Limb (tissue), 2 donors: ENCODE results near the gene SLC24A3.

ENCODE experiments used
- DNase-seq, 2 donors: peaks; one replicate each; pipeline ENCODE4 v3.0.0-alpha.2; 2016; ENCODE audit errors: extremely low spot score in 2 of 2

Gene SLC24A3

GRCh38 chr20:19453410-19453809, 241.0 kb downstream of the SLC24A3 start:
- no peak for DNase-seq

DNA sequence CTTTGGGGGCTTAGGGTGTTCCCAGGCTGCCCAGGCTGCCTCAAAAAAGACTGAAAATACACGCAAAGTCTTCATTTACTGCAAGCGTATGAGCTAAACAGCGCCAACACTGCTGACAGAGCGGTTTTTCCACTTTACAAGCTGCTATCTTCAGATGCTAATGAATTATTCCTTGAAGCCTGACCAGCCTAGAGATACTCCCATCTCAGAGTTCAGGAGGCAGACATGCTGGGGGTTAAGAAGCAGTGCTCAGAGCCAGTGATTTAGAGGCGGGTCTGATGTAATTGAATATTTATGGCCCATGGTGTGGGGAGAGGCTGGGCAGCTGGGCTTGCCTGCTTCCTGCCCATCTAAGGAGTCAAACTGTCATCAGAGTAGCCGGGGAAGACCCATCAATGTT, 241.4 kb downstream of the SLC24A3 start:
- DNase-seq = peak in 1 of 2 donors; percentile 23

DNA sequence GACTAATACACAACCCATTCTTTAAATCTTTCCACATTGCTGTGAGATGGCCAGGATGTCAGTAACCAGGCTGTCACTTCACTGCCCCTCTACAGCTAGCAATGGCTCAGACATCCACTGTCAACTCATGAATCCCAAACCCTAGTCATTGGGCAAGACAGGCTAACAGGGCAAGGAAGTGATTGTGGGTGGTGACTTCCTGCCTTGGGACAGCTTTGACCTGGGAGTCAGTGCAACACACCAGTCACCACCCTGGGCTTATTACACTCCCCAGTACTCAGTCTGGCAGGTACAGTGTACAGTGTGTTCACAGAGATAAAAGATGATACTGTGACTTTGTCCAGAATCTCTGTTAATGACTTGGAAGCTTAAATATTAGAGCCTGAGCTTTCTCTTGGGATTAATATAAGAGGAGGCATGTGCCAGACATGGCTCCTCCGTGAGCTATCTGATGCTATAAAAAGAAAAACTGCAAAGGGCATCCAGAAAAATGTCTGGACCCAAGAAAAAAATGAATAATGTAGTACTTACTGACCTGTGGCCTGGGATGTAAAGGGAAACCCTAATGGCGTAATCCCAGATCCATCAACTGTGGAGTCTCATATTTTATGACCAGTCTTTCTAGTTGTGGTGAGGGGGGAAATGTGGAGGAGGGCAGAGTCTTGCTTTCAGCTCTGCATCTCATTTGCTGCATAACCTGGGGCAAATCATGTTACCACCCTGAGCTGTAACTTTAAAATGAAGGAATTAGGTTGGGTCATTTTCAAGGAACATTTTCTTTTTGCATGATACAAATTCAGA, 244.4 kb downstream of the SLC24A3 start:
- no peak for DNase-seq

DNA sequence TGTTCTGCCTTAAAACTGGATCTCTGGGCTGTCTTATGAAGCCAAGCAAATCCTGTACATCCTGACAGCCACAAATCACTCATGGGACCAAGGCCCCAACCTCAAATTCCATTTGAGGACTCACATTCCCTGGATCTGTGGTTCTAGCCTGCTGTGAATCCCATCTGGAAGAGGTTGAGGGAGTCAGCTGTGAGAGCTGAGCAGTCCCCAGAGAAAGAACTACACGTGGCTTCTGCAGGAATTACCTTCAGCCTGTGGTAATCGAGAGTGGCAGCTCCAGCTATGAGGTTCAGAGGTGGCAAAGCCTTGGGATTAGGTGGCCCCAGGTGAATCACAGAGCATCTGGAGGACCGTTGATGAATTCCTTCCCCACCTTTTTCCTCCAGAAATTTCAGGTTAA, 245.2 kb downstream of the SLC24A3 start:
- no peak for DNase-seq

DNA sequence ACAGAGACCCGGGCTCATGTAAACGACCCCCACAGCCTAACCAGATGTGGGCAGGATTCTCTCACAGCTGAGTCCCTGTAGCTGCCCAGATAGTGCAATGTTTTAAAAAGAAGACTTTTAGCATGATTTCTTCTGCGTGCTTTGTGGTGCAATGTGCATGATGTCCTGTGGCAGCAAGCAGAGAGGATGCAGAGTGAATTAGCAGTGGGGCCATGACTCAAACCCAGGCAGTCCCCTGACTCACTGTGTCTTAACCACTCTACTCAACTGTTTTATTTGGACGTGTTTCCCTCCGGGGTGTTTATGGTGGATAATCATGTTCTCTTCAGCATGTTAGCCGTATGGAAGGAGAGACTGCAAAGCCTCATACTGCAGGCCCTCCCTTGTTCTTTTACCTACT, 247.9 kb downstream of the SLC24A3 start:
- DNase-seq = no peak

GRCh38 chr20:19462491-19462890, 250.0 kb downstream of the SLC24A3 start:
- no peak for DNase-seq

GRCh38 chr20:19463597-19463996, 251.2 kb downstream of the SLC24A3 start:
- no peak for DNase-seq

DNA sequence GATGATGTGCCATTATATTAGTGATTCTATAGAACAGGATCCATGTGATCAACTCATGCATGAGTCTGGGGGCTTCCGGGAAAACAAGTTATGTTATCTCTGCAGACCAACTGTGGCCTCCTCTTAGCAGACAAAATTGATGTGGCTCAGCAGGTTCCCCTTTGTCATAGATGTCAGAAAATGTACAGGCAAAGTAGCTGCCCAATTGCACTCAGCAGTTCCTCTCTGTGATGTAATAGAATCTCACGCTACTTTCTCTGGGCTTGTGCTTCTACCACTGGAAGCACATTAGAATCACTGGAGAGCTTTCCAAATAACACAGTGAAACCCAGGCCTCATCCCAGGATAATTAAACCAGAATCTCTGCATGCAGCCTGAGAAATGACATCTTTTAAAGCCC, 253.1 kb downstream of the SLC24A3 start:
- DNase-seq = no peak

DNA sequence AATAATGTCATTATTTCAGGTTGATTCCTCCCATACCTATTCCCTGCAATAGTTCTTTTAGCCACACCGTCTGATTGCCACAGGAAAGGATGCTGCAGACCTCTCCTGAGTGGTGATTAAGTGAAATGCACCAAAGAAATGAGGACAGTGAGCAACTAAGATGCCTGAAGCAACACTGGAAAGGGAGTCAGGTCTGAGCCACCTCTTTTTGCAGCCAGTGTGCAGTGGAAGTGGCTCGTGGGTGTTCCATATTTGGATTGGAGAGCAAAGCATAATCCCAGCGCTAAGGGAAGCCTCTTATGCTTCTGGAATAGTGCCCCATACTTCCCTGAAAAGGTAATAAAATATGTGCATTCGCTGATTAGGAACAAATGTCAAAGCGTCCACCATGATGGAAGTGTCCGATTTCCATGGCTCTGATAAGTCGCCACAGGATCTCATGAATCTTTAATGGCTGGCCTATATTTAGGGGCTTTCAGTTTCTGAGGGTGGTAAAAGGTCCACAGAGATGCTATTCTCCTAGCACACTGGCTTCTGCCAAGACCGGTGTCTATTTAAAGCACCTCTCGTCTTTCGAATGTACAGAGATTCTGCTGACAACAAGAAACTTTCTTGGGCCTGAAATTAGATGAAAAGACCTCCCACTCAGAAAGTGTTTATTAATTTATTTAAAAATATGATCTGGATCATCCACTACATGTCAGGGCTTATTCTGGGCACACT, 253.9 kb downstream of the SLC24A3 start:
- DNase-seq = no peak

- DNase-seq = no peak
These were observed 260.9 kb downstream of the SLC24A3 start for GRCh38 chr20:19473216-19473921.

DNA sequence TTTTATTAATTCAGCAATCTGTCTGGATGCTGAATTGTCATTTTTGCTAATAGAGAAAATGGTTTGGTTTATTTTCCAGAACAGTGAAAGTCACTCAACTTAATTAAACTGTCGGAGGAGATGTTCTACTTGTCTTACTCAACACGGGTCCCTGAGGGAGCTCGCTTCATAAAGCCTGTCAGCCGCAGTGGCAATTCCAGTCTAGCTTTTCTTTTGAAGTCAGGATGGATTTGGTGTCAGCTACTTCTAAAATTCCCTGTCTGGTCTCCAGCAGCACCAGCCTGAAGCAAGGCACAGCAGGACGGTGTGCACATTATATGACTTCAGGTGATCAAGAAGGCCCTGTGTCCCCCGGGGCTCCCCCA, 261.5 kb downstream of the SLC24A3 start:
- DNase-seq = no peak

GRCh38 chr20:19478320-19478895, 266.0 kb downstream of the SLC24A3 start:
- no peak for DNase-seq

DNA sequence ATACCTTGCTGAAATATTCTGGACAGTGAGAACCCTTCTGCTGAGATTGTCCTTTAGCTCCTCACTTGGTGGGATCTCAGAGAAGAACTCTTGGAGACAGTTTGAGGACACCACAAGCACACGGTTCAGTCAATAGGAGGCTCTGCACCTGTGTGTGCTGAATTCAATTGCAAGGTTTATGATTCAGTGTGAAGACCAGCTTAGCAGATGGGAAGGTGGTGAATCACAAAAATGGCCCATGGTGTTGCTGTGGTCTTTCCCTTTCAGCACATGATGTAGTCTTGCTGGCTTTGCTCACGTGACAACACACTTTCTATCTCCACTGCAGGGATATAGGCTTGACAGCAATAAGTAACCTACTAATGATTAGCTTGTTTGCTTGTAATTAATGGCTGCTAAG, 270.3 kb downstream of the SLC24A3 start:
- no peak for DNase-seq

- DNase-seq = no peak
These were observed 270.9 kb downstream of the SLC24A3 start for GRCh38 chr20:19483309-19483708.

DNA sequence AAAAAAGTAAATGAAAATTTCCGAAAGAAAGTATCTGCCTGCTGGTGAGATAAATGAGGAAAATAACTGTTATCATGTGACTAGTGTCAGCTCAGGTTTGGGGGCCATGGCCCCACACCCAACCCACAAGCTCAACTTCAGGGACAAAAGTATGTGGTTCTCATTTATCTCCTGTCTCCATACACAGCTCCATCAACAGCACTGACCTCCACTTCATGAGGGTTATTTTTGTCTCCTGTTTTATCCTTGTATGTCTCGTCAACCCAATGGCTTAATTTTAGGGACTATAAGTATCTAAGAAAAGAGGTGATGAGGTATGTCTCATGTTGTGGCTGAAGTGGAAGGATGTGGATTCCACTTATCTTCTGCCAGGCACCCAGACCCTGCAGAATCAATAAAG, 274.0 kb downstream of the SLC24A3 start:
- no peak for DNase-seq

GRCh38 chr20:19487420-19487819, 275.0 kb downstream of the SLC24A3 start:
- no peak for DNase-seq

GRCh38 chr20:19491241-19491640, 278.8 kb downstream of the SLC24A3 start:
- DNase-seq = no peak

- no peak for DNase-seq
These were observed 279.7 kb downstream of the SLC24A3 start for GRCh38 chr20:19492116-19492515.

DNA sequence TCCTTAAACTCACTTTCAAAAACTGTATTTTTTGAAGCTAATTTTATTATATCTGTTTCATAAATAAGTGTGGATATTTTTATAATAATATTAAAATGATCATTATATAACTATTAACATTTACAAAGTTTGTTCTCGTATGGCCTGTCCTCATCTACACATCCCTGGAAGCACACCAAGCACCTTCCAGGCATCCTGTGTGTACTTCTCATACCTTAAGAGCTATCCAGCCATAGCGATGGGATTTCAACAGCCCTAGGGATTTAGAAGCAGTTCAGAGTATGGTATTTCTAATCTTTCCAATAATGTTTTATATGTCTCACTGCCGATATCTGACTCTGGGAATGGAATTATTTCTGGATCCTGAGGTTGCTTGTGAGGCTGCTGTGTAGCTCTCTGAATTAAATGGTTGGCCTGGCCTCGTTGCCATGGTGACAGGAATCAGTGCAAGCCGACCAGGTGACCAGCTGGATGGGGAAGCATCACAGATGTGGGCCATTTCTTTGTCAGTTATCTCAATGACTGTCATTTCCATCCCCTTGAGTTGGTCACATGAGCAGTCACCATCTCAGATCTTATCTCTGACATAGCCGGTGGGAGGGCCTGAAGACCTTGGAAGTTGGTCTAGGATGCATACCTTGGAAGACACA, 280.4 kb downstream of the SLC24A3 start:
- no peak for DNase-seq

DNA sequence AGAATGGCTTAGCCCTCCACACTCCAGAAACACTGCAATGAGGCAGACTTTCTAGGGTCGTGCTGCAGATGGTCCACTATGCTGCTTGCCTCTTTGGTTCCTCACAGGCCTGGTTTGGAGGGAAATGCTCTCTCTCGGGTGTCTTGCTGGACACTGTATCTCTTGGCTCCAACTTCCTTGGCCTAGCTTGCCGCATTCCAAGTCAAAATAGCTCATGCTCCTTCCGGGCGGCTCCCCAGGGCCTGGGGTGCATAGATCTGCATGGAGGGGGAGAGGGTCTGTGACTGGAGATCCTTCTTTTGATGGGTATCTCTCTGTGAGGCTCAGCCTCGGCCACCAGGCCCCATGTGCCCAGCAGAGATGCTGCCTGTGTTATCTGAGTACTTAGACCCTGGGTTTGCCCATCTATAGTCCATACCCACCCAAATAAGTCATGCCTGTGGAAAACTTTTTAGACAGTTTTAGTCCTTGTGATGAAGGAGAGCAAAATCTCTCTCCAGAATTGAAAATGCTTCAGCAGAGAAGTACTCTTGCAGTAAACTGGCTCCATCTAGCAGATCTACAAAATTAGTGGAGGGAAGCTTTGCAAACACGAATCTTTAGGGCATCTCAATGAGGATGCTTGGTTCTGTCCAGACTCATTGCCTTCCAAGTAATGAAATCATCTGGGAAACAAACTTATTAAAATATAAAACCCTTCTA, 281.5 kb downstream of the SLC24A3 start:
- DNase-seq = no peak
